ENCODE data around the gene TRPC4. TPM values are rescaled to one million over a fixed set of nuclear protein-coding genes. Genes with fewer than 3 reads are reported as not detected.

TRPC4 gene
- total RNA-seq, 1 donor from 2014 or later = 0.19 TPM

- no peaks in the 10 kb centered on the region for H3K36me3 ChIP-seq
- intact Hi-C loops (cut with micrococcal nuclease) = no loop called here
- peak overlapping the region; percentile 73 for H3K4me3 ChIP-seq
- TF ChIP-seq, protein P1, sequence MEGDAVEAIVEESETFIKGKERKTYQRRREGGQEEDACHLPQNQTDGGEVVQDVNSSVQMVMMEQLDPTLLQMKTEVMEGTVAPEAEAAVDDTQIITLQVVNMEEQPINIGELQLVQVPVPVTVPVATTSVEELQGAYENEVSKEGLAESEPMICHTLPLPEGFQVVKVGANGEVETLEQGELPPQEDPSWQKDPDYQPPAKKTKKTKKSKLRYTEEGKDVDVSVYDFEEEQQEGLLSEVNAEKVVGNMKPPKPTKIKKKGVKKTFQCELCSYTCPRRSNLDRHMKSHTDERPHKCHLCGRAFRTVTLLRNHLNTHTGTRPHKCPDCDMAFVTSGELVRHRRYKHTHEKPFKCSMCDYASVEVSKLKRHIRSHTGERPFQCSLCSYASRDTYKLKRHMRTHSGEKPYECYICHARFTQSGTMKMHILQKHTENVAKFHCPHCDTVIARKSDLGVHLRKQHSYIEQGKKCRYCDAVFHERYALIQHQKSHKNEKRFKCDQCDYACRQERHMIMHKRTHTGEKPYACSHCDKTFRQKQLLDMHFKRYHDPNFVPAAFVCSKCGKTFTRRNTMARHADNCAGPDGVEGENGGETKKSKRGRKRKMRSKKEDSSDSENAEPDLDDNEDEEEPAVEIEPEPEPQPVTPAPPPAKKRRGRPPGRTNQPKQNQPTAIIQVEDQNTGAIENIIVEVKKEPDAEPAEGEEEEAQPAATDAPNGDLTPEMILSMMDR (IDR thresholded peaks at IDR 0.05; ENCODE audit: borderline replicate concordance) = no peak
- H3K27me3 ChIP-seq (ENCODE audit: low read depth) = peaks cover 31% of the 10 kb centered on the region
- H3K4me1 ChIP-seq = peaks cover 36% of the 10 kb centered on the region
- H3K27ac ChIP-seq (replicated peaks) = no peak overlapping the region
- no peaks in the 10 kb centered on the region for H3K9me3 ChIP-seq (replicated peaks)
- no peak for DNase-seq
These were observed 1.5 kb upstream of the TRPC4 start for GRCh38 chr13:37870895-37871550.

DNA sequence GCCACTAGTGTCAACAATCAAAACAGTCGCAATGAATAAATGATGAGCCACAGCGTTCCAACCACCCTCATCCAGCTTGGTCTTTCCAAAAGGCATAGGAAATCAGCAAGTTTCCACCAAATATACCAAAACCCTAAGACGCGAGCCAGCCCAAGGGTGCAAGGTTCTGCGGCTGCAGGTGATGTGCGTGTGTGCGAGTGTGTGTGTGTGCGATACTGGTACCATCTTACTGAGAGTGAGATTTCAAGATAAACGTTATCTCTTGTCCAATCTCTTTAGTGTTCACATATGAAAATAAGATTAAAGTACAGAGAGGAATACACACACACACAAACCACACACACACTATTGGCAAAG, 895 bp upstream of the TRPC4 start:
- peak overlapping the region; percentile 73 for H3K4me3 ChIP-seq
- H3K36me3 ChIP-seq = no peaks in the 10 kb centered on the region
- no peaks in the 10 kb centered on the region for H3K9me3 ChIP-seq (replicated peaks)
- intact Hi-C loops (cut with micrococcal nuclease) = no loop called here
- TF ChIP-seq, protein P1 (IDR thresholded peaks at IDR 0.05; ENCODE audit: borderline replicate concordance) = no peak
- DNase-seq = no peak
- no peak overlapping the region for H3K27ac ChIP-seq (replicated peaks)
- H3K27me3 ChIP-seq (ENCODE audit: low read depth) = peaks cover 31% of the 10 kb centered on the region
- peaks cover 36% of the 10 kb centered on the region for H3K4me1 ChIP-seq

DNA sequence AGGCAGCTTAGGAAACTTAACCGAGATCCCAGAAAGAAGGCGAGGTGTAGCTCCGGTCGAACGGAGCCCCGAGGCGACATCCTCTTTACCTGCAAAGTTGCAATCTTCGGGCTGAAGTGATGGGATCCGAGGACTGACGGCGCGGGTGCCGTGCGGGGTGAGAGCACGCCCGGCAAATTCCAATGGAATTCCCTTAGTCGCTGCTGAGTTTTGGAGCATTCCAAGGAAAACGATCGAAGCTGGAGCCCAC, 141 bp downstream of the TRPC4 start:
- H3K27ac ChIP-seq (replicated peaks) = no peak overlapping the region
- no peaks in the 10 kb centered on the region for H3K9me3 ChIP-seq (replicated peaks)
- intact Hi-C loops (cut with micrococcal nuclease) = no loop called here
- H3K4me3 ChIP-seq = peak overlapping the region; percentile 73
- no peak for DNase-seq
- TF ChIP-seq, protein P1 (IDR thresholded peaks at IDR 0.05; ENCODE audit: borderline replicate concordance) = no peak
- H3K27me3 ChIP-seq (ENCODE audit: low read depth) = peaks cover 31% of the 10 kb centered on the region
- no peaks in the 10 kb centered on the region for H3K36me3 ChIP-seq
- H3K4me1 ChIP-seq = peaks cover 36% of the 10 kb centered on the region

DNA sequence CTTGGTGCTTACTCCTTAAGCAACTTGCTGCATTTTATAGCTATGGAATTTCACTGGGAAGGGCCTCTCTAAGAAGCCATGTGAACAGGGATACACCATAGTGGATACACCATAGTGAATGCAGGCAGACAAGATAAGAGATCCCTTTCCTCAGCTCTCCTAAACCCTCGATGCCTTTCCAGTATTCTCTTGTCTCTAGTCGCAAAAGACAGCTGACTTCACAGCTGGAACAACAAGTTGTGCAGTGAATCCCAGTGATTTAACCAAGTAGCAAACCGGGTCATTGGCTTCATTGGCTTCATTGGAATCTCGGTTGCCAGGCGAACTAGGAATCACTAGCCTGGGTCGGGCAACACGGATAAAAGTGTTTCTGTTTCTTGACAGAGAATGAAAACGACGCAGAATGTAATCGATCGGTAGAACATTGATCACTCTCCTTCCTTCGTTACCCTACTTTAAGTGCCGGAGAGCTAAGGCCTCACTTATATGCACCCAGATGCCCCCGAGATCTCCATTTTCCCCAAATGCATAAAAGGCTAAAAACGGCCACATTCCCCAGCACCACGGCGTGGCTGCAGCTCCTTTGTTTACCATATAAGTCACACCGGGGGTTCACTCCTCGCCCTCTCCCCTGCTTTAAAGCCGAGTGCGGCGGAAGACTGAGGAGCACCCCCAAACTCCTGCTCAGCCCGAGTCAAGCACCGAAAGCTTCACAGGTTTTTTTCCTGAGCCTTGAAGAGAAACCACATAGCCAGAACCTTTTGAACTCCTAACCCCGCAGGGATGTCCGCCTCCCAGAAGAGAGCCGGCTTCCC, 674 bp downstream of the TRPC4 start:
- DNase-seq = no peak
- Histone ChIP-seq H3K27me3 (ENCODE audit: low read depth) (peaks cover 31% of the 10 kb centered on the region), H3K27ac (replicated peaks) (no peak overlapping the region), H3K4me3 (peak overlapping the region; percentile 73), H3K9me3 (replicated peaks) (no peaks in the 10 kb centered on the region), H3K36me3 (no peaks in the 10 kb centered on the region), H3K4me1 (peaks cover 36% of the 10 kb centered on the region)
- intact Hi-C loops (cut with micrococcal nuclease) = no loop called here
- TF ChIP-seq, protein P1 (IDR thresholded peaks at IDR 0.05; ENCODE audit: borderline replicate concordance) = no peak

DNA sequence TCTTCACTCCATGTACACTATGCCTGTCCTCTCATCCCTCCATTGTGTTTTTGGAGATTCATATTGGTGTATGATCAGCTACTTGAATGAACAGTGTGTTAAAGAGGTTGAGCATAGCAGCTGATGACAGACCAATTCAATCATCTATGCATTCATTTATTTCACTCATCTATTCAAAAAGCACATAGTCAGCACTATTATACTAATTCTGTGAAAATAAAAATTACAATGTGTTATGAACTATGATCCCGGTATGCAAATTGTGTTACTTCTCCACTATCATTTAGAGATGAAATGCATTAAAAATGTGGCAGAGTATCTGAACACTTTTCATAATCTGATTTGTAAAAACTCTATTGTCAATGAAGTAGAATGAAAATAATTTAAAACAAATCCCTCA, 5.9 kb downstream of the TRPC4 start:
- peaks cover 6% of the 10 kb centered on the region for H3K27me3 ChIP-seq (ENCODE audit: low read depth)
- no peaks in the 10 kb centered on the region for H3K36me3 ChIP-seq
- no peak overlapping the region for H3K27ac ChIP-seq (replicated peaks)
- peaks cover 6% of the 10 kb centered on the region for H3K4me1 ChIP-seq
- no peak for DNase-seq
- H3K9me3 ChIP-seq (replicated peaks) = no peaks in the 10 kb centered on the region
- TF ChIP-seq, protein P1 (IDR thresholded peaks at IDR 0.05; ENCODE audit: borderline replicate concordance) = no peak
- no peak overlapping the region for H3K4me3 ChIP-seq
- intact Hi-C loops (cut with micrococcal nuclease) = no loop called here
